HG03378 (cell line): Measurements from ENCODE around the gene RAB18.
"Not testable (repeated sequence)": the region's sequence is repeated elsewhere in the genome, so short reads cannot be mapped to it uniquely, and the experiment has no call there.

Source experiments
- ATAC-seq: cut with Tn5 transposase; IDR thresholded peaks from one replicate; pipeline ENCODE4 v1.9.1; 2021; ENCODE audit warnings: mild to moderate bottlenecking, moderate library complexity; ENCODE audit not compliant: unreplicated experiment

The RAB18 gene

GRCh38 chr10:27504007-27504807 lies at the start of gene RAB18:
RAB18 (plus strand) TSS chr10:27504304; CDS start chr10:27504370, 66 bp downstream.
- peak; percentile 91 for ATAC-seq

DNA sequence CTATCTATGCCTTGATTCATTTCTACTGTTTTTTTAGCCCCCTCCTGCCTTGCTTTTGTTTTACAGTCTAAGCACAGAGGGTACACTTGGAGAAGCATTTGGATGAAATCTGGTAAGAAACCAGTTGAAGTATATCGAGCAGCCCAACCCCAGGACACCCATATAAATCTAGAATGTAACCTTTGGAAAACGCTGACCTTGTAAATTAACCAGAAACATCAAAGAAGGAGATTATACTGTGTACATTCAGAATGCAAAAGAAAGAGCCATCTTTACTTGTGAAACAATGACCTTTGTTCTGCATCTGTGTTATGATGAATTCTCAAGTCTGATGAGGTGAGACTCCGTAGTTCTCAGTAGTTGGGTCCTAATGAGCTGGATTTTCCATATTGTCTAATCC lies 49.3 kb upstream of the RAB18 start:
- no peak for ATAC-seq

DNA sequence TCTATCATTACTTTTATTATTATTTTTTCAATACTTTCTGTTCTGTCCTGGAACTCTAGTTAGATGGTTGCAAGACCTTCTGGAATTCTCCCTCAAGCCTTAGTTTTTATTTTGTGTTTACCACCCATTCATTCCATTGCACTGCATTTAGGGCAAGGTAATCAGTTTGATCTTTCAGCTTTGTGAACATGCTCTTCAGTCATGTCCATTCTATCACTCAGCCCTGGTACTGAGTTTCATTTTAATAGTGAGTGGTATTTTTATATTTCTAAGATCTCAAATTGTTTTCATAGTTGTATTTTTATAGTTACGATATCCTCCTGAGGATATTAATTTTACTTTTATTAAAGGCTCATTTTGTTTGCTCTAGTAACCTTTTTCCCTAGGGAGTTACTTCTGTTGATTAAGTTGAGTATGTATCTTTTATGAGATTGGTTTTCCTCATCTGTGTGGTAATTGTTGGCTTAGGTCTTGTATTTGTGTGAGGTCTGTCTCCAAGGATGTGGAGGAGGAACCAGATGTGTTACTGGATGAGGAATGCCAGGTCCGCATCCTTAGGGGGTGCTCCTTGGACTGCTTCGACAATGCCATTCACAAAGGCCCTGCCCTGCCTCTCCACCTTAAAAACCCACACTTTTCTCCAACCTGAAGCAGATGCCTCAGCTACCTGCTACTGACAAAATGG lies 46.7 kb upstream of the RAB18 start:
- no peak for ATAC-seq

DNA sequence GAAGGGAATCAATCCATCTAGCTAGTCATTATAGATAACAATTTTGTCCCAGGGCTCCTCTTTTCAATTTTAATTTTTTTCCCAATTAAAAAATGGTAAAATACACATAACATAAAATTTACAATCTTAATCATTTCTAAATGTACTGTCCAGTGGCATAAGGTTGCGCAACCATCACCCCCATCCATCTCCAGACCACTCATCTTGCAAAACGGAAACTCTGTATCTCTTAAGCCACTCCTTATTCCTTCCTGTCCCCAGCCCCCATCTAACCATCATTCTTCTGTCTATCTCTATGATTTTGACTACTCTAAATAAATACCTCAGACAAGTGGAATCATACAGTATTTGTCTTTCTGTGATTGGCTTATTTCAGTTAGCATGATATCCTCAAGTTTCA lies 46.1 kb upstream of the RAB18 start:
- ATAC-seq, result no peak

DNA sequence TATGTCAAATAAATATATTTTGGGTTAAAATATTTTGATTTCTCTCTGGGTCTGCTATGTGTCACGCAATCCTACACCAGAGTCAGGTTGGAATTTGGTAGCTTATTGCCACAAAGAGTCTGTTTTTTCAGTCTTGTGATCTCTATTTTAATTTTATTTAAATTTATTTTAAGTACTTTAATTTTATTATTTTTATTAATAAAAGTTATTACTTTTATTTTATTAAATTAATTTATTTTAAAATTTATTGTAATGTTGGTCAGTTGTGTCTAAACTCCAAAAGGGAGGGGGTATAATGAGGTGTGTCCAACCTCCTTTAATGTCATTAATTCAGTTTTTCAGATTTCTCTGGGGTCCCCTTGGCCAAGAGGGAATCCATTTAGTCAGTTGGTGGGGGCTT lies 42.8 kb upstream of the RAB18 start:
- ATAC-seq, result no peak

- no peak for ATAC-seq
These were observed 40.1 kb upstream of the RAB18 start for GRCh38 chr10:27463961-27464360.

GRCh38 chr10:27464993-27465392 lies 39.1 kb upstream of the RAB18 start:
- no peak for ATAC-seq

DNA sequence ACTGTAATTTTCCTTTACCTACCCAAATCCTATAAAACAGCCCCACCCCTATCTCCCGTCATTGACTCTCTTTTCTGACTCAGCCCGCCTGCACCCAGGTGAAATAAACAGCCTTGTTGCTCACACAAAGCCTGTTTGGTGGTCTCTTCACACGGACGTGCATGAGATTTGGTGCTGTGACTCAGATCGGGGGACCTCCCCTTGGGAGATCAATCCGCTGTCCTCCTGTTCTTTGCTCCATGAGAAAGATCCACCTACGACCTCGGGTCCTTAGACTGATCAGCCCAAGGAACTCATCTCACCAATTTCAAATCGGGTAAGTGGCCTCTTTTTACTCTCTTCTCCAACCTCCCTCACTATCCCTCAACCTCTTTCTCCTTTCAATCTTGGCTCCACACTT lies 38.5 kb upstream of the RAB18 start:
- ATAC-seq, result not testable (repeated sequence)

DNA sequence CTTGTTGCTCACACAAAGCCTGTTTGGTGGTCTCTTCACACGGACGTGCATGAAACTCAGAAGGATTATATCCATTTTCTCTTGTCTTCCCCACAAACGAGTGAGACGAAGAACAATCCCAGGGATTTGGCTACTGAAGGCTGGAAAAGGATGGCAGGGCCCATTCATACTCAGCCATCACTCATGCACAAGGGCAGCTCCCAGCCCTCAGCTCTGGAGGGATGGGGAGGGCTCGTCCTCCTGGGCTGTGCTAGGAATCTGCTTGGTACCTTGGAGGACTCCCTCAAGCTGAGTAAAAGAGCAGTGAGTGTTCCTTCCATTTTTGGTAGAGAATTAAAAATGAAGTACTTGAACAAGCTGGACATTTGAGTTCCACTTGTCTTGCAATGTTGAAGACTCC lies 33.2 kb upstream of the RAB18 start:
- no peak for ATAC-seq

GRCh38 chr10:27474741-27475140 lies 29.4 kb upstream of the RAB18 start:
- ATAC-seq, result no peak

GRCh38 chr10:27479016-27479415 lies 25.1 kb upstream of the RAB18 start:
- no peak for ATAC-seq

- ATAC-seq, result no peak
These were observed 22.6 kb upstream of the RAB18 start for GRCh38 chr10:27481486-27481885.

DNA sequence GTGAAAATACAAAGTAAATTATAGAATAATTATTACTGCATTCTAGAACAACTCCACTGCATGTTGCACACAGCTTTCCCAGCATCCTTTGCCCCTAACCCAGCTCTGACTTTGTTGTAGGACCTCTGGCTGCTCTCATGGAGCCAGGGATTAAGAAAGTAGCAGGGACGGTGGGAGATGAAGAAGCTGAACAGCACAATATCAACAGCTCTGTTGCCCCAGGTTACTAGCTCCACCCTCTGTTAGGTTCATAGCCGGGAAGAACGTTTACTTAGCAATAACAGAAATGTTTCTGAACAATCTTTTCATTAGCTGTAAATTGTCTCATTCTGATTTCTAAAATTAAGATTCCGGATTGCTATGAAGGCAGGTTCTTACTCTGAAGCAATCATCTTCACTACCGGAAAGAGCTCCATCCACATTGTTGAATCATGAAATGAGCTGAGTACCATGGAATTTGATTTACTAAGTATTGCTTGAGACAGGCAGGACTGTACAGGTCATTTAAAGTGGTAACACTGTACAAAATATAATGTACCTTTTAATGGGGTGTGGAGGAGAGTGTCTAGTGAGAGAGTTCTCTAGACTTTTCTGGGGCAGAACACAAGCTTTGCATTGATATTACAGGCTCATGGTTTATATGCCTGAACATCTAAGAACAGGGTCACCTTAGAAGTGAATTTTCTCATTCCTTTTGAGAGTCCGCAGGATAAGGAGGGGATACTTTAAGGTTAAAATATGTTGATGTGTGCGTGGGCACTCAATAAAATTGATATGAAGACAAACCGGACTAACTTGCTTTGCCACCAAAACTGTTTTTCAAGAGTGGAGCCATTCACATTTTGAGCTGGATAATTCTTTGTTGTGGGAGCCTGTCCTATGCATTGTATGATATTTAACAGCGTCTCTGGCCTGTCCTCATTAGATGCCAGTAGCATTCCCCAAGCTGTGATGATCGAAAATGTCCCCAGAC lies 20.8 kb upstream of the RAB18 start:
- ATAC-seq, result no peak

GRCh38 chr10:27485368-27485767 lies 18.7 kb upstream of the RAB18 start:
- ATAC-seq, result no peak

GRCh38 chr10:27485986-27486385 lies 18.1 kb upstream of the RAB18 start:
- ATAC-seq, result no peak

- no peak for ATAC-seq
These were observed 13.3 kb upstream of the RAB18 start for GRCh38 chr10:27490807-27491206.

GRCh38 chr10:27494116-27494805 lies 9.8 kb upstream of the RAB18 start:
- no peak for ATAC-seq

- no peak for ATAC-seq
These were observed 8.0 kb upstream of the RAB18 start for GRCh38 chr10:27496137-27496536.

DNA sequence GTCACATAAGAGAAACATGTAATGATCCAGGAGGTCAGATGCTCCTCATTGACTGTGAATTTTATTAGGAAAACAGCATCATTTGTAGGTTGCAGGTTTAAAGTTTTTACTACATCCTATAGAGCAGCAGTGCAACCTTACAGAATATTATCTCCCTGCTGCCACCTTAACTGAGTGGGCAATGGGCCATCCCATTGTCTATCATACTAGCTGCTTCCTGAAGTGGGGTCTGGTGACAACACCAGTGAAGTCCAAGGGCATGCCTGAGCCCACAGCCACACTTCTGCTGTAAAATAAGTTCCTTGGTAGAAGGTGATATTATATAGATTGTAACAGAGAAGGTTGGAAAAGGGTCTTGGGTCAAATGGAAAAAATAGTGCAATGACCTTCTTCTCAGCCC lies 4.0 kb upstream of the RAB18 start:
- ATAC-seq, result no peak

- no peak for ATAC-seq
These were observed 3.2 kb upstream of the RAB18 start for GRCh38 chr10:27500886-27501285.
